Erythroblast (primary cell): ENCODE results near the gene MOCOS.

Source experiments
- GATA1 ChIP-seq: IDR thresholded peaks from 2 replicates; pipeline ENCODE4 v1.6.1; 2011; ENCODE audit warnings: low read depth, mild to moderate bottlenecking, control low read depth, low read length, moderate library complexity
- POLR2A ChIP-seq: IDR thresholded peaks from 2 replicates; pipeline ENCODE4 v1.6.1; 2011; ENCODE audit warnings: mild to moderate bottlenecking, low read length

DNA sequence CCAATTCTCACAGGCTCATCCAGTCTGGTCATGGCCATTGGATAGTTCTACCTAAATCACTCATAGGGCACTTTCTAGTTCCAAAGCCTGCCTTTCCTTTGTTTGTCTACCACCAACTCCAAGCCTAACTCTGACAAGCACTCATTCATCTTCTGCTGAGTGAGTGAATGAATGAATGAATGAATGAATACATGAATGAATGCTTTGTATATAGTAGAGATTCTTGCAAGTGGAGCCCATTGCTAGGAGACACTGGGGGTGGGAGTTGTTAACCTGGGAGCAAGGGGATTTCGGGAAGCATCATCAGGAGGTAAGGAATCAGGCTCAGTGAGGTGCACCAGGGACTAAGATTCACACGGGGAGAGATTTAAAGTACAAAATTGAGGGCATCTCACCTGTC lies 3.3 kb upstream of the MOCOS start:
- TF ChIP-seq POLR2A (no peak), GATA1 (no peak)
